ENCODE measurements around the gene WDR81.

- TF ChIP-seq CTCF (IDR thresholded peaks at IDR 0.05) (no peak), POLR2A (IDR thresholded peaks at IDR 0.05; ENCODE audit: low read depth) (no peak)
Observed at GRCh38 chr17:1765576-1765975, 41.1 kb downstream of the WDR81 start.
